HG03439 (cell line): ENCODE measurements around the gene DOCK10.
A peak's percentile ranks its signal among the peaks of the same experiment; 100 is the strongest.
"Not testable (repeated sequence)": the region's sequence is repeated elsewhere in the genome, so short reads cannot be mapped to it uniquely, and the experiment has no call there.

Experiments used
- ATAC-seq: cut with Tn5 transposase; IDR thresholded peaks from one replicate; pipeline ENCODE4 v1.9.1; 2021; ENCODE audit warnings: mild to moderate bottlenecking, moderate library complexity; ENCODE audit not compliant: unreplicated experiment

DOCK10 gene

GRCh38 chr2:224951723-224952481 is 90.4 kb downstream of the DOCK10 start:
- ATAC-seq, result peak; percentile 32

GRCh38 chr2:224948859-224949258 is 93.4 kb downstream of the DOCK10 start:
- ATAC-seq, result no peak

- no peak for ATAC-seq
Observed at GRCh38 chr2:224948005-224948404, 94.3 kb downstream of the DOCK10 start.

- ATAC-seq, result no peak
Observed at GRCh38 chr2:224947566-224947965, 94.7 kb downstream of the DOCK10 start.

- peak; percentile 52 for ATAC-seq
Observed at GRCh38 chr2:224946895-224947294, 95.4 kb downstream of the DOCK10 start.

- peak; percentile 33 for ATAC-seq
Observed at GRCh38 chr2:224944707-224945547, 97.3 kb downstream of the DOCK10 start.

- not testable (repeated sequence) for ATAC-seq
Observed at GRCh38 chr2:224943601-224944041, 98.6 kb downstream of the DOCK10 start.

- ATAC-seq, result no peak
Observed at GRCh38 chr2:224941960-224942359, 100.3 kb downstream of the DOCK10 start.

GRCh38 chr2:224940618-224941017 is 101.7 kb downstream of the DOCK10 start:
- no peak for ATAC-seq

- peak; percentile 48 for ATAC-seq
Observed at GRCh38 chr2:224938651-224939182, 103.6 kb downstream of the DOCK10 start.

- peak; percentile 67 for ATAC-seq
Observed at GRCh38 chr2:224937887-224938286, 104.4 kb downstream of the DOCK10 start.

- no peak for ATAC-seq
Observed at GRCh38 chr2:224934526-224935188, 107.6 kb downstream of the DOCK10 start.

GRCh38 chr2:224933431-224933830 is 108.8 kb downstream of the DOCK10 start:
- ATAC-seq, result no peak

GRCh38 chr2:224932522-224932921 is 109.7 kb downstream of the DOCK10 start:
- no peak for ATAC-seq

- no peak for ATAC-seq
Observed at GRCh38 chr2:224931956-224932355, 110.3 kb downstream of the DOCK10 start.

GRCh38 chr2:224930990-224931389 is 111.3 kb downstream of the DOCK10 start:
- no peak for ATAC-seq

- no peak for ATAC-seq
Observed at GRCh38 chr2:224930124-224930523, 112.1 kb downstream of the DOCK10 start.

- ATAC-seq, result no peak
Observed at GRCh38 chr2:224929512-224929911, 112.8 kb downstream of the DOCK10 start.

- no peak for ATAC-seq
Observed at GRCh38 chr2:224927646-224928173, 114.6 kb downstream of the DOCK10 start.

GRCh38 chr2:224927011-224927410 is 115.3 kb downstream of the DOCK10 start:
- ATAC-seq, result no peak

GRCh38 chr2:224925810-224926100 is 116.5 kb downstream of the DOCK10 start:
- ATAC-seq, result peak; percentile 43
